Erythroblast (primary cell): ENCODE results near the gene RPA1.
"Not testable (repeated sequence)": the region's sequence is repeated elsewhere in the genome, so short reads cannot be mapped to it uniquely, and the experiment has no call there.

Experiments
- DNase-seq, 2 experiments: peaks; one replicate each; lab custom pipeline; 2025; lab: John Stamatoyannopoulos, UW
- GATA1 ChIP-seq: IDR thresholded peaks from 2 replicates; pipeline ENCODE4 v1.6.1; 2011; ENCODE audit warnings: low read depth, mild to moderate bottlenecking, control low read depth, low read length, moderate library complexity
- POLR2A ChIP-seq: IDR thresholded peaks from 2 replicates; pipeline ENCODE4 v1.6.1; 2011; ENCODE audit warnings: mild to moderate bottlenecking, low read length

RPA1 gene

GRCh38 chr17:1878419-1879121 lies 48.8 kb downstream of the RPA1 start:
- no peak for TF ChIP-seq POLR2A
- TF ChIP-seq GATA1, result no peak
- no peak for DNase-seq

GRCh38 chr17:1880851-1881630 lies 51.2 kb downstream of the RPA1 start:
- no peak for DNase-seq
- TF ChIP-seq GATA1 (no peak), POLR2A (no peak)

- TF ChIP-seq POLR2A (no peak), GATA1 (no peak)
- DNase-seq, result peak; percentile 23 to 49
Measured at GRCh38 chr17:1882836-1883235, 53.0 kb downstream of the RPA1 start.

GRCh38 chr17:1883536-1883935 lies 53.7 kb downstream of the RPA1 start:
- TF ChIP-seq GATA1 (no peak), POLR2A (no peak)

GRCh38 chr17:1888741-1889140 lies 58.9 kb downstream of the RPA1 start:
- DNase-seq, result no peak
- no peak for TF ChIP-seq GATA1
- no peak for TF ChIP-seq POLR2A

More at GRCh38 chr17:1883536-1883935, 53.7 kb downstream of the RPA1 start:
- no peak for DNase-seq

GRCh38 chr17:1890758-1891450 lies 61.1 kb downstream of the RPA1 start:
- DNase-seq, result no peak
- no peak for TF ChIP-seq POLR2A
- TF ChIP-seq GATA1, result no peak

- no peak for TF ChIP-seq GATA1
- TF ChIP-seq POLR2A, result no peak
- no peak for DNase-seq
Measured at GRCh38 chr17:1894753-1895339, 65.0 kb downstream of the RPA1 start.

GRCh38 chr17:1895479-1895878 lies 65.7 kb downstream of the RPA1 start:
- DNase-seq, result not testable (repeated sequence)

GRCh38 chr17:1896243-1897104 lies 66.7 kb downstream of the RPA1 start:
- TF ChIP-seq GATA1, result no peak
- DNase-seq, result no peak

- DNase-seq, result no peak
- TF ChIP-seq GATA1, result no peak
- TF ChIP-seq POLR2A, result no peak
Measured at GRCh38 chr17:1897105-1897656, 67.4 kb downstream of the RPA1 start.

- no peak for DNase-seq
- TF ChIP-seq POLR2A (no peak), GATA1 (no peak)
Measured at GRCh38 chr17:1898332-1898731, 68.5 kb downstream of the RPA1 start.

GRCh38 chr17:1898872-1899271 lies 69.1 kb downstream of the RPA1 start:
- no peak for DNase-seq
- TF ChIP-seq POLR2A (no peak), GATA1 (no peak)
